Measurements from ENCODE around the gene SLC49A3. TPM values are rescaled to one million over a fixed set of nuclear protein-coding genes. Genes with fewer than 3 reads are reported as not detected.
"Not testable (repeated sequence)": the region's sequence is repeated elsewhere in the genome, so short reads cannot be mapped to it uniquely, and the experiment has no call there.

Gene SLC49A3
- 0.04 to 0.09 TPM in 2 of 3 replicates, not detected in the other for polyA plus RNA-seq
- 1.4 TPM for polyA plus RNA-seq (2011; ENCODE audit: low read depth)
- not detected in 2 replicates for polyA plus RNA-seq (2011; cell fraction: cytosol; rRNA removed)
- polyA plus RNA-seq (2011; cell fraction: nucleus; rRNA removed), result 0.09 TPM in 1 of 2 replicates, not detected in the other
- 1.0 TPM in 1 of 2 replicates, not detected in the other for polyA plus RNA-seq (2012; ENCODE audit: low replicate concordance)
- not detected in 3 replicates for polyA minus RNA-seq
- not detected for polyA minus RNA-seq (2011; cell fraction: cytosol; rRNA and poly(A)+ RNA removed)
- not detected in 2 replicates for polyA minus RNA-seq (2011; cell fraction: nucleus; rRNA and poly(A)+ RNA removed)

DNA sequence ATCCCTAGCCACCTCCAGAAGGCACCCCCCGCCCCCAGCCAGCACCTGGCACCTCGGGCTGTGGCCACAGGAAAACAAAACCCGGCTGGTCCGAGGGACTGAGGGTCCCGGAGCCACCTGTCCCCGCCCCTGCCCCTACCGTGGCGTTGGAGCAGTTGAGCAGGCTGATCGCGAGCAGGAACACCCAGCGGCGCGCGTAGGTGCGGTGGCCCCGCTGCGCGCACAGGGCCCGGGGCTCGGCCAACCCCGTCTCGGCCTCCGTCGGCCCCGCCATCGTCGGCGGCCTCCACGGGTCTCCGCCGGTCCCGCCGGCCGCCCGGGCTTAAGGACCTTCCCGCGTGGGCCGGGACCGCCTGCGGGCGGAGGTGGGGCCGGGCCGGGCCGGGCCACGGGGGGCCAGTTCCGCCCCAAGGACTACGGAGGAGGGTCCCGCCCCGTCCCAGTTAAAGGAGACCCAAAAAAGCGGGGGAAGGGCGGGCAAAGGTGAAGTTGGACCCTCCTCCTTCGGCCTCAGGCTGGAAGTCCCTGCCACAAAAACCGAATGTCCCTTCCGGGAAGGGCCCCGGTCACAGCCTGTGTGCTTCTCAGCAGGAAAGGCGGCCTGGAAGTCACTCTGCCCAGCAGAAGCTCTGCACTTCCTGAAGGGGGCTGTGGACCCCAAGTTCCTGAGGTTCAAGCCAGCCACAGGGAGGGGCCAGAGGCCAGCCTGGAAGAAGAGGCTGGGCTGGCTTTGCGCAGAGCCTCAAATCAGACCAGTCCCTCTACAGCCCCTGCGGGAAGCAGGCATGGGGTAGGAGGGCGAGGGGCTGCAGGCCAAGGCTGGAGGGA, at the start of gene SLC49A3:
TSS of gene SLC49A3 (minus strand) at position 298 of the 828 bp plus-strand sequence. CDS start at position 274, 24 bp downstream.
- Histone ChIP-seq H3K4me1 (ENCODE audit: control insufficient read depth, extremely low read depth, insufficient read depth, low read length) (peaks cover 6% of the 10 kb centered on the region), H3K9me3 (ENCODE audit: control insufficient read depth, low read depth, low read length) (no peaks in the 10 kb centered on the region), H3K27me3 (ENCODE audit: control insufficient read depth, extremely low read depth, insufficient read depth, low read length) (peaks cover 11% of the 10 kb centered on the region), H4K20me1 (ENCODE audit: control insufficient read depth, extremely low read depth, insufficient read depth, low read length) (no peaks in the 10 kb centered on the region), H3K27ac (ENCODE audit: control insufficient read depth, insufficient read depth, low read length) (no peak within 1 kb of the TSS), H3K79me2 (ENCODE audit: control insufficient read depth, insufficient read depth, low read length) (no peaks in the 10 kb centered on the region), H3K4me3 (ENCODE audit: control insufficient read depth in 2 of 3, extremely low read depth in 1 of 3, insufficient read depth in 2 of 3, low read depth in 1 of 3, low read length in 3 of 3) (no peak within 1 kb of the TSS), H3K4me2 (ENCODE audit: control insufficient read depth, extremely low read depth, insufficient read depth, low read depth, low read length) (no peak within 1 kb of the TSS), H2AFZ (ENCODE audit: control insufficient read depth, low read length) (no peak within 1 kb of the TSS), H3K9me1 (ENCODE audit: control insufficient read depth, extremely low read depth, insufficient read depth, low read length) (no peaks in the 10 kb centered on the region), H3K36me3 (ENCODE audit: control insufficient read depth in 2 of 2, extremely low read depth in 1 of 2, insufficient read depth in 2 of 2, low read length in 2 of 2) (no peaks in the 10 kb centered on the region), H3K9ac (ENCODE audit: control insufficient read depth, extremely low read depth, insufficient read depth, low read length) (no peak within 1 kb of the TSS)
- dilution Hi-C loops (cut with MboI; ENCODE audit: extremely low pct_ligation_motif_present, low sequenced_read_pairs), result no loop called here
- DNase-seq (ENCODE audit: low read depth, low spot score) (no peak), FAIRE-seq (no peak)
- TF ChIP-seq EZH2 (IDR thresholded peaks at IDR 0.05; ENCODE audit: low read length), result no peak
- TF ChIP-seq, protein P1, sequence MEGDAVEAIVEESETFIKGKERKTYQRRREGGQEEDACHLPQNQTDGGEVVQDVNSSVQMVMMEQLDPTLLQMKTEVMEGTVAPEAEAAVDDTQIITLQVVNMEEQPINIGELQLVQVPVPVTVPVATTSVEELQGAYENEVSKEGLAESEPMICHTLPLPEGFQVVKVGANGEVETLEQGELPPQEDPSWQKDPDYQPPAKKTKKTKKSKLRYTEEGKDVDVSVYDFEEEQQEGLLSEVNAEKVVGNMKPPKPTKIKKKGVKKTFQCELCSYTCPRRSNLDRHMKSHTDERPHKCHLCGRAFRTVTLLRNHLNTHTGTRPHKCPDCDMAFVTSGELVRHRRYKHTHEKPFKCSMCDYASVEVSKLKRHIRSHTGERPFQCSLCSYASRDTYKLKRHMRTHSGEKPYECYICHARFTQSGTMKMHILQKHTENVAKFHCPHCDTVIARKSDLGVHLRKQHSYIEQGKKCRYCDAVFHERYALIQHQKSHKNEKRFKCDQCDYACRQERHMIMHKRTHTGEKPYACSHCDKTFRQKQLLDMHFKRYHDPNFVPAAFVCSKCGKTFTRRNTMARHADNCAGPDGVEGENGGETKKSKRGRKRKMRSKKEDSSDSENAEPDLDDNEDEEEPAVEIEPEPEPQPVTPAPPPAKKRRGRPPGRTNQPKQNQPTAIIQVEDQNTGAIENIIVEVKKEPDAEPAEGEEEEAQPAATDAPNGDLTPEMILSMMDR (optimal IDR thresholded peaks at IDR 0.05 in 1 of 3, IDR thresholded peaks at IDR 0.05 in 1 of 3, conservative IDR thresholded peaks at IDR 0.05 in 1 of 3; ENCODE audit: extremely low read depth in 1 of 3, insufficient read depth in 2 of 3, low read length in 3 of 3), result no peak

DNA sequence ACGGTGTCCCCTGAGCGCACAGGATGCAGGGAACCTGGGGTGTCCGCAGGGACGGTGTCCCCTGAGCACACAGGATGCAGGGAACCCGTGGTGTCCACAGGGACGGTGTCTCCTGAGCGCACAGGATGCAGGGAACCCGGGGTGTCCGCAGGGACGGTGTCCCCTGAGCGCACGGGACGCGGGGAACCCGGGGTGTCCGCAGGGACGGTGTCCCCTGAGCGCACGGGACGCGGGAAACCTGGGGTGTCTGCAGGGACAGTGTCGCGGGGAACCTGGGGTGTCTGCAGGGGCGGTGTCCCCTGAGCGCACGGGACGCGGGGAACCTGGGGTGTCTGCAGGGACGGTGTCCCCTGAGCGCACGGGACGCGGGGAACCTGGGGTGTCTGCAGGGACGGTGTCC, 47.6 kb upstream of the SLC49A3 start:
- H3K4me3 ChIP-seq (ENCODE audit: control insufficient read depth in 2 of 3, extremely low read depth in 1 of 3, insufficient read depth in 2 of 3, low read depth in 1 of 3, low read length in 3 of 3); H3K4me1 ChIP-seq (ENCODE audit: control insufficient read depth, extremely low read depth, insufficient read depth, low read length); H3K9ac ChIP-seq (ENCODE audit: control insufficient read depth, extremely low read depth, insufficient read depth, low read length); H3K27ac ChIP-seq (ENCODE audit: control insufficient read depth, insufficient read depth, low read length); DNase-seq (ENCODE audit: low read depth, low spot score); H2AFZ ChIP-seq (ENCODE audit: control insufficient read depth, low read length); dilution Hi-C loops (cut with MboI; ENCODE audit: extremely low pct_ligation_motif_present, low sequenced_read_pairs); FAIRE-seq; H3K79me2 ChIP-seq (ENCODE audit: control insufficient read depth, insufficient read depth, low read length); H3K27me3 ChIP-seq (ENCODE audit: control insufficient read depth, extremely low read depth, insufficient read depth, low read length); H4K20me1 ChIP-seq (ENCODE audit: control insufficient read depth, extremely low read depth, insufficient read depth, low read length); H3K9me1 ChIP-seq (ENCODE audit: control insufficient read depth, extremely low read depth, insufficient read depth, low read length); H3K9me3 ChIP-seq (ENCODE audit: control insufficient read depth, low read depth, low read length); H3K4me2 ChIP-seq (ENCODE audit: control insufficient read depth, extremely low read depth, insufficient read depth, low read depth, low read length): not testable (repeated sequence)
- peaks cover 32 to 40% of the 10 kb centered on the region in 2 experiments for H3K36me3 ChIP-seq (ENCODE audit: control insufficient read depth in 2 of 2, extremely low read depth in 1 of 2, insufficient read depth in 2 of 2, low read length in 2 of 2)
